ENCODE results near the gene HRAS. TPM values are rescaled to one million over a fixed set of nuclear protein-coding genes. Genes with fewer than 3 reads are reported as not detected.

Gene HRAS
- total and polyA plus RNA-seq, 2 donors (not counting 3 experiments of a cell fraction or from before 2014, with no cell fraction given), result 103 to 109 TPM

DNA sequence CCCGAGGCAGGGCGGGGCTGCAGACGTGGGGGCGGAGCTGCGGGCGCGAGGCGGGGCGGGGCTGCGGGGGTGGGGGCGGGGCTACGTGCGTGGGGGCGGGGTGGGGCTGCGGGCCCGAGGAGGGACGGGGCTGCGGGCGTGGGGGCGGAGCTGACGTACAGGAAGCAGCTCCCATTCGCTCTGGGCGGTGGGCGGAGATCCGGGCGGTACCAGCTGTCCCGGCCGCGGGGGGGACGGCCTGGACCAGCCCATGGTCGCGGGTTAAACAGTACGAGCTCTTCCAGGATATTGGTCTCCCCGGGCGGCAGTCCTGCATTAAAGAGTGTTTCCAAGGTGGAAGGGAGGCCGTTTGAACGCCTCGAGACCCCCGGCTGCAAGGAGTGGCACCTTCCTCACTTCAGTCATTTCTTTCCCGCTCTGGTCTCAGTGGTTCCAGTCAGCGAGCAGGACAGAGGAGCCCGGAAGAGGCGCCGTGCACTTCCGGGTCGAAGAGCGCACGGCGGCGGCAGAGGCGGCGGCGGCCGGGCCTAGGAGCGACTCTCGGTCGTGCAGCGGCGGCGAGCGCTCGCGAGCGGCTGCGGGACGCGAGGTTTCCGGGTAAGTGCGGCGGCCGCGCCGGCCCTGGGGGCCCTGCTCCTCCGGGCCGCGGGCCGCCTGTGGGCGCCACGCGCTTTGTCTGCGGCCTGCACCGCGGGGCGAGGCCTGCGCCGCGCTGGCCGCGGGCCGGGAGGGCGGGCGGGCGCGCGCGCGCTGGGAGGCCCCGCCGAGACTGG lies 40.8 kb upstream of the HRAS start, which contains the start of gene PHRF1:
Gene PHRF1, plus strand, starts transcription at position 475 of the 773 bp plus-strand sequence. CDS start 5,043 bp downstream, outside the sequence.
- dilution Hi-C loops (cut with MboI; ENCODE audit: extremely low pct_ligation_motif_present, low sequenced_read_pairs), result no loop called here
- intact Hi-C loops (cut with micrococcal nuclease), result loop anchor here (5.0 kb wide), 1 partner anchor 36 kb away; no protein-coding TSS in a partner anchor
- FAIRE-seq, result peak; percentile 90

More for the DNA sequence above, 40.8 kb upstream of the HRAS start, which contains the start of gene PHRF1:
- Histone ChIP-seq H3K27me3 (ENCODE audit: control insufficient read depth in 2 of 2, insufficient read depth in 2 of 2, low read length in 2 of 2) (peaks cover 8 to 10% of the 10 kb centered on the region in 2 experiments), H4K20me1 (replicated peaks; ENCODE audit: control insufficient read depth, extremely low read depth, insufficient read depth, low read length) (no peaks in the 10 kb centered on the region), H3K9ac (replicated peaks; ENCODE audit: extremely low read depth, insufficient read depth, low read length) (peak within 1 kb of the TSS; percentile 100), H3K9me1 (replicated peaks; ENCODE audit: control insufficient read depth, extremely low read depth, insufficient read depth, low read length) (no peaks in the 10 kb centered on the region), H3K36me3 (ENCODE audit: control insufficient read depth in 2 of 2, extremely low read depth in 1 of 2, insufficient read depth in 2 of 2, low read length in 2 of 2) (no peaks in the 10 kb centered on the region), H3K4me2 (ENCODE audit: insufficient read depth, low read length) (peak within 1 kb of the TSS; percentile 94), H3K9me3 (replicated peaks; ENCODE audit: control insufficient read depth, insufficient read depth, low read length) (no peaks in the 10 kb centered on the region), H3K4me1 (ENCODE audit: control insufficient read depth, extremely low read depth, insufficient read depth, low read length) (peaks cover 14% of the 10 kb centered on the region), H3K79me2 (ENCODE audit: control insufficient read depth, insufficient read depth, low read length) (peaks cover 43% of the 10 kb centered on the region), H3K27ac (ENCODE audit: insufficient read depth, low read depth, low read length) (peak within 1 kb of the TSS; percentile 98), H2AFZ (ENCODE audit: low read depth, low read length) (peak within 1 kb of the TSS; percentile 98), H3K4me3 (replicated peaks in 1 of 3; ENCODE audit: insufficient read depth in 1 of 3, low read depth in 1 of 3, low read length in 3 of 3) (peak within 1 kb of the TSS; percentile 79 to 98 (median 79))
- TF ChIP-seq EZH2 (IDR thresholded peaks at IDR 0.05; ENCODE audit: borderline replicate concordance, low read depth, low read length, severe bottlenecking) (no peak), JUN (IDR thresholded peaks at IDR 0.05; ENCODE audit: borderline replicate concordance, insufficient read depth, insufficient read length, low read depth) (no peak), GATA2 (IDR thresholded peaks at IDR 0.05; ENCODE audit: insufficient read depth, insufficient read length, low read depth, low read length) (no peak), POLR2A (IDR thresholded peaks at IDR 0.05; ENCODE audit: low read depth, low read length) (peak; percentile 83), POLR2AphosphoS5 (IDR thresholded peaks at IDR 0.05; ENCODE audit: insufficient read depth, low read depth, low read length) (peak; percentile 89), FOS (IDR thresholded peaks at IDR 0.05; ENCODE audit: borderline replicate concordance, insufficient read depth, low read length) (no peak), MYC (IDR thresholded peaks at IDR 0.05; ENCODE audit: low read depth, low read length) (no peak)
- TF ChIP-seq, protein P1, sequence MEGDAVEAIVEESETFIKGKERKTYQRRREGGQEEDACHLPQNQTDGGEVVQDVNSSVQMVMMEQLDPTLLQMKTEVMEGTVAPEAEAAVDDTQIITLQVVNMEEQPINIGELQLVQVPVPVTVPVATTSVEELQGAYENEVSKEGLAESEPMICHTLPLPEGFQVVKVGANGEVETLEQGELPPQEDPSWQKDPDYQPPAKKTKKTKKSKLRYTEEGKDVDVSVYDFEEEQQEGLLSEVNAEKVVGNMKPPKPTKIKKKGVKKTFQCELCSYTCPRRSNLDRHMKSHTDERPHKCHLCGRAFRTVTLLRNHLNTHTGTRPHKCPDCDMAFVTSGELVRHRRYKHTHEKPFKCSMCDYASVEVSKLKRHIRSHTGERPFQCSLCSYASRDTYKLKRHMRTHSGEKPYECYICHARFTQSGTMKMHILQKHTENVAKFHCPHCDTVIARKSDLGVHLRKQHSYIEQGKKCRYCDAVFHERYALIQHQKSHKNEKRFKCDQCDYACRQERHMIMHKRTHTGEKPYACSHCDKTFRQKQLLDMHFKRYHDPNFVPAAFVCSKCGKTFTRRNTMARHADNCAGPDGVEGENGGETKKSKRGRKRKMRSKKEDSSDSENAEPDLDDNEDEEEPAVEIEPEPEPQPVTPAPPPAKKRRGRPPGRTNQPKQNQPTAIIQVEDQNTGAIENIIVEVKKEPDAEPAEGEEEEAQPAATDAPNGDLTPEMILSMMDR (IDR thresholded peaks at IDR 0.05; ENCODE audit: extremely low read depth in 1 of 2, insufficient read depth in 1 of 2, low read depth in 1 of 2, low read length in 2 of 2), result no peak
- TF ChIP-seq, protein P2, sequence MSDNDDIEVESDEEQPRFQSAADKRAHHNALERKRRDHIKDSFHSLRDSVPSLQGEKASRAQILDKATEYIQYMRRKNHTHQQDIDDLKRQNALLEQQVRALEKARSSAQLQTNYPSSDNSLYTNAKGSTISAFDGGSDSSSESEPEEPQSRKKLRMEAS (IDR thresholded peaks at IDR 0.05; ENCODE audit: insufficient read depth, insufficient read length), result no peak
- ChIA-PET CTCF (interaction anchor here (0.7 to 1.8 kb wide), 7 partner anchors 12 to 199 kb away, joined by 3 to 7 read pairs (median 4); partner anchors contain the start of gene HRAS), POLR2A (interaction anchor here (0.7 kb wide), 1 partner anchor 172 kb away, joined by 3 read pairs; the partner anchor contains the start of gene TALDO1)
- DNase-seq (ENCODE audit: low read depth, low spot score), result peak; percentile 92
- no TSS peak for BruUV-seq (replicated peaks)

Data from endothelial cell of umbilical vein (primary cell).